Testis (tissue), 3 donors: ENCODE data around the gene FBXO9. TPM values are rescaled to one million over a fixed set of nuclear protein-coding genes. Genes with fewer than 3 reads are reported as not detected.

ENCODE experiments used
- DNase-seq: peaks from one replicate; pipeline ENCODE4 v3.0.0-alpha.2; 2019
- H3K27ac ChIP-seq, 2 donors: fragments of 200-600 bp; sonication (generic); one replicate each; pipeline ENCODE4 v1.5.1; 2019
- H3K27me3 ChIP-seq: fragments of 200-600 bp; sonication (generic); one replicate; pipeline ENCODE4 v1.5.1; 2019
- H3K36me3 ChIP-seq: fragments of 200-600 bp; sonication (generic); one replicate; pipeline ENCODE4 v1.5.1; 2017; ENCODE audit warnings: low read depth; ENCODE audit errors: missing control alignments
- H3K4me1 ChIP-seq: fragments of 200-600 bp; sonication (generic); one replicate; pipeline ENCODE4 v1.5.1; 2019
- H3K4me3 ChIP-seq, 2 donors: fragments of 200-600 bp; sonication (generic); one replicate each; pipeline ENCODE4 v1.5.1; 2017 to 2019
- H3K9me3 ChIP-seq: fragments of 200-600 bp; sonication (generic); one replicate; pipeline ENCODE4 v1.5.1; 2017
- CTCF ChIP-seq, 3 experiments: fragments of 450-650 bp in 2 of 3; fragments of 200-600 bp in 1 of 3; sonication (generic) in 1 of 3; IDR thresholded peaks; one replicate each; pipeline ENCODE4 v1.5.1; 2016 to 2019; ENCODE audit warnings: antibody characterized with exemption in 3 of 3, mild to moderate bottlenecking in 2 of 3, moderate library complexity in 1 of 3
- POLR2A ChIP-seq: fragments of 450-650 bp; IDR thresholded peaks from one replicate; pipeline ENCODE4 v1.6.1; 2017; ENCODE audit warnings: antibody characterized with exemption, mild to moderate bottlenecking, moderate library complexity
- WGBS, 2 donors: methylation state at CpG; one replicate each; pipeline ENCODE4 v1.1.5; 2018; 5-methylcytosine and 5-hydroxymethylcytosine counted together
- intact Hi-C: fragments of 100-400 bp; cut with DNase I; formaldehyde crosslinking; loops from one replicate; pipeline ENCODE4 v1.15.1; 2023; ENCODE audit warnings: low total_unique reads
- polyA plus RNA-seq: library from polyadenylated mRNA; stranded (reverse); fragments of 350-450 nt; fragmentation: Illumina TruSeq; extraction: RNeasy Lipid Tissue Mini Kit (QIAGEN cat#74804); gene quantifications from one replicate; pipeline ENCODE4 v1.2.3, GENCODE V29; 2014; ENCODE audit warnings: low read depth, low replicate concordance; ENCODE audit not compliant: insufficient read depth
- total RNA-seq, 2 donors: library from RNA; depleted of rRNA; stranded (reverse); fragments of >200 nt; gene quantifications; one replicate each; pipeline ENCODE4 v1.2.3, GENCODE V29; 2016

FBXO9 gene
- total and polyA plus RNA-seq, 3 donors from 2014 or later, result 75.1 to 81.6 (median 76.6) TPM

- no peak overlapping the region for H3K4me3 ChIP-seq
- no peak overlapping the region for H3K27ac ChIP-seq
- no peaks in the 10 kb centered on the region for H3K4me1 ChIP-seq
- no peak for DNase-seq
- no peaks in the 10 kb centered on the region for H3K36me3 ChIP-seq
- H3K27me3 ChIP-seq, result no peaks in the 10 kb centered on the region
- intact Hi-C loops, result loop anchor here (10.0 kb wide), 1 partner anchor 410 kb away; no protein-coding TSS in a partner anchor
- 74 to 82% methylated on average over 3 of the region's 3 CpGs for WGBS, 2 donors
- TF ChIP-seq CTCF (IDR thresholded peaks at IDR 0.05) (no peak), POLR2A (no peak)
- no peaks in the 10 kb centered on the region for H3K9me3 ChIP-seq
These were observed 30.1 kb downstream of the FBXO9 start for GRCh38 chr6:53095270-53095669.

GRCh38 chr6:53095716-53096115, 30.5 kb downstream of the FBXO9 start:
- H3K36me3 ChIP-seq, result no peaks in the 10 kb centered on the region
- H3K27me3 ChIP-seq, result no peaks in the 10 kb centered on the region
- no peak overlapping the region for H3K27ac ChIP-seq
- no peak overlapping the region for H3K4me3 ChIP-seq
- no peaks in the 10 kb centered on the region for H3K4me1 ChIP-seq
- TF ChIP-seq CTCF (IDR thresholded peaks at IDR 0.05) (no peak), POLR2A (no peak)
- H3K9me3 ChIP-seq, result no peaks in the 10 kb centered on the region
- 78 to 84% methylated on average over 1 of the region's 1 CpG for WGBS, 2 donors
- intact Hi-C loops, result loop anchor here (10.0 kb wide), 1 partner anchor 411 kb away; no protein-coding TSS in a partner anchor
- no peak for DNase-seq

- Histone ChIP-seq H3K36me3 (no peaks in the 10 kb centered on the region), H3K4me1 (no peaks in the 10 kb centered on the region), H3K27ac (no peak overlapping the region), H3K27me3 (no peaks in the 10 kb centered on the region), H3K4me3 (no peak overlapping the region), H3K9me3 (no peaks in the 10 kb centered on the region)
- intact Hi-C loops, result no loop called here
- TF ChIP-seq POLR2A (no peak), CTCF (IDR thresholded peaks at IDR 0.05) (no peak)
- DNase-seq, result no peak
- 19 to 34% methylated on average over 2 of the region's 2 CpGs for WGBS, 2 donors
These were observed 35.4 kb downstream of the FBXO9 start for GRCh38 chr6:53100561-53100960.

- no peaks in the 10 kb centered on the region for H3K27me3 ChIP-seq
- TF ChIP-seq POLR2A (no peak), CTCF (IDR thresholded peaks at IDR 0.05) (no peak)
- H3K4me3 ChIP-seq, result no peak overlapping the region
- no peak for DNase-seq
- WGBS, 2 donors, result 89 to 100% methylated on average over 1 to 2 of the region's 2 CpGs
- no peaks in the 10 kb centered on the region for H3K4me1 ChIP-seq
- H3K36me3 ChIP-seq, result no peaks in the 10 kb centered on the region
- H3K9me3 ChIP-seq, result no peaks in the 10 kb centered on the region
- intact Hi-C loops, result no loop called here
- no peak overlapping the region for H3K27ac ChIP-seq
These were observed 35.8 kb downstream of the FBXO9 start for GRCh38 chr6:53101006-53101405.

GRCh38 chr6:53103993-53104675, 38.9 kb downstream of the FBXO9 start:
- TF ChIP-seq POLR2A (no peak), CTCF (IDR thresholded peaks at IDR 0.05) (no peak)
- DNase-seq, result no peak
- WGBS, 2 donors, result 95 to 98% methylated on average over 3 of the region's 3 CpGs
- intact Hi-C loops, result no loop called here
- Histone ChIP-seq H3K36me3 (no peaks in the 10 kb centered on the region), H3K4me3 (no peak overlapping the region), H3K9me3 (no peaks in the 10 kb centered on the region), H3K27ac (no peak overlapping the region), H3K4me1 (peaks cover 11% of the 10 kb centered on the region), H3K27me3 (no peaks in the 10 kb centered on the region)
